NCI-H2107 treated with DMSO at 0.1 percent for 48 hours (cell line): Measurements from ENCODE around the gene ACTR8.
A peak's percentile ranks its signal among the peaks of the same experiment; 100 is the strongest.

Source experiments
- DNase-seq: peaks from one replicate; lab custom pipeline; 2025; ENCODE audit not compliant: unreplicated experiment; lab: John Stamatoyannopoulos, UW

Gene ACTR8

DNA sequence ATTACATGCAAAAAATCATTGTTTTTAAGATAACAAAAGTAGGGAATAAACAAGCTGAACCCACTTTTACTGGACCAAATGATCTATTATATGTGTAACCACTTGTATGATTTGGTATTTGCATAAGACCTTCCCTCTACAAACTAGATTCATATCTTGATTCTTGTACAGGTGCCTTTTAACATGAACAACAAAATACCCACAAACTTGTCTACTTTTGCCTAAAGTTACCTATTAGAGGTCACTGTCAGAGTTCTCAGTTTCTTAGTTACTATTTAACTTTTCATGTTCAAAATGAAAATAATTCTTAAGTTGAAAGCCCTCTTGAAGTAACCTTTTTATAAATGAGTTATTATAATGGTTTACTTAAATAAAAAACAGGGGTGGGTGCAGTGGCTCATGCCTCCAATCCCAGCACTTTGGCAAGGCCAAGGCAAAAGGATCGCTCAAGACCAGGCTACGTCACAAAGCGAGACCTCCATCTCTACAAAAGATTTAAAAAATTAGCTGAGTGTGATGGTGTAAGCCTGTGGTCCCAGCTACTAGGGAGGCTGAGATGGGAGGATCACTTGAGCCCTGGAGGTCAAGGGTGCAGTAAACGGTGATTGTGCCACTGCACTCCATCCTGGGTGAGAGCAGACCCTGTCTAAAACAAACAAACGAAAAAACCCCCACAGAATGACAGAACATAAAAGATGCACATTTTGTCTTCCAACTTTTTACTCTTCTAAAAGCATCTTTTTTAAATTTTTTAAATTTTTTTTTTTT lies 16.0 kb downstream of the ACTR8 start:
- DNase-seq, result no peak

DNA sequence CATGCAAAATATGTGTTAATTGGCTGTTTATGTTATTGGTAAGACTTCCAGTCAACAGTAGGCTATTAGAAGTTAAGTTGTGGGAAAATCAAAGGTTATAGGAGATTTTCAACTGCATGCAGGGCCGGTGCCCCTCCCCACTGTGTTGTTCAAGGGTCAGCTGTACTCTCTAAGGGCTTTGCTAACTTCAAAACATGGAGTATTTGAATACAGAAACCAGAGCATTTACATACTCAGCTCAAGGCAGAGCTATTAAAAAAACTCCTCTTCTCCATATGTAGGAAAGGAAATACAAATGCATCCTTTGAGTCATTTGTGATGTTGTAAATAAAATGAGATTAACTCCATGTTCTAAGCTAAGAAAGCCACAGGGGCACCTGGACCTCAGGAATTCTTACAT lies 18.8 kb downstream of the ACTR8 start:
- no peak for DNase-seq

DNA sequence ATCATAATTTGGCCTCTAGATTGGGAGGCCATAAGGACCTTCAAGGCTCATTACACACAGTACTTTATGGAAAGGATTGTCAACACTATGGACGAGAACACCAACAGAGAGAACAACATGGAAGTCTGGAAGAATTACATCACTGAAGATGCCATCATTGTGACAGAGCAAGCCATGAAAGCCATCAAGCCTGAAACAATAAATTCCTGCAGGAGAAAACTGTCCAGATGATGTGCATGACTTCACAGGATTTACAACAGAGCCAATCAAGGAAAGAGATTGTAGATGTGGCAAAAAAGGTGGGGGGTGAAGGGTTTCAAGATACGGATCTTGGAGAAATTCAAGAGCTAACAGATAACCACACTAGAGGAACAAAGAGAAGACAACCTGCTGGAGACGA lies 19.7 kb downstream of the ACTR8 start:
- no peak for DNase-seq

- no peak for DNase-seq
Measured at GRCh38 chr3:53860196-53860595, 21.8 kb downstream of the ACTR8 start.

DNA sequence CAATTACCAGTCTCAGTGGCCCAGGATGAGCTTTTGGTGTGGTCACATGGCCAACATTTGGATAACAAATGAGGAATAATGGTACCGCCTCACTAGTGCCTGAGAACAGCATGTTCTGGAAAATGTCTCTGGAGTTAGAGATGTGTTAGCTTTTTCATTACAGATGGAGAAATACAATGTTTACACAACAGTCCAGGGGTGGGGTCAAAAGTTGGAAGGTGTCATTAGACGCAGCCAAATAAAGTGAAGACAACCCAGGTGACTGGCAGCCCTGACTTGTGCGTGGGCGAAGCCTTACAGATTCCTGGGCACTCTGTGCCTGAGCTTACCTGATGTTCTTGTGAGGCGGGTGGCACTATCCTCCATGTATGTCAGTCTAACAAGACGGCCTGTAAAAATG lies 22.8 kb downstream of the ACTR8 start:
- DNase-seq, result no peak

- DNase-seq, result no peak
Measured at GRCh38 chr3:53858096-53858741, 23.7 kb downstream of the ACTR8 start.

DNA sequence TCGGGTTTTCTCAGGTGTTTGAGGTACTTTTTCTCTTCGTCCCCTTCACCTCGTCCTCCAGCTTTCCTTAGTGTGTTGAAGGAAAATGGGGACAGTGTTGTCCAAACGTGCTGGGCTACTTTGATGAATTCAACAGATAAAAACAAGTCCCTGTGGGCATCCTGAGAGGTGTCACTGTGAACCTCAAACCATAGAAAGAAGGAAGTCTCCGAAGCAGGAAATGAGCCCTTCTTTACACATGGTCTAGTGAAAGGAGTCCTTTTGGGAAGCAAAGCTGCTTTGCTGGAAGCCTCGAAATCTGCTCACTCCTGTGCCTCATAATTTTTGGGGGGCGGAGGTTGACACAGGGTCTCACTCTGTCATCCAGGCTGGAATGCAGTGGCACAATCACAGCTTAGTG lies 25.0 kb downstream of the ACTR8 start:
- DNase-seq, result no peak

- DNase-seq, result no peak
Measured at GRCh38 chr3:53850895-53851294, 31.1 kb downstream of the ACTR8 start.

DNA sequence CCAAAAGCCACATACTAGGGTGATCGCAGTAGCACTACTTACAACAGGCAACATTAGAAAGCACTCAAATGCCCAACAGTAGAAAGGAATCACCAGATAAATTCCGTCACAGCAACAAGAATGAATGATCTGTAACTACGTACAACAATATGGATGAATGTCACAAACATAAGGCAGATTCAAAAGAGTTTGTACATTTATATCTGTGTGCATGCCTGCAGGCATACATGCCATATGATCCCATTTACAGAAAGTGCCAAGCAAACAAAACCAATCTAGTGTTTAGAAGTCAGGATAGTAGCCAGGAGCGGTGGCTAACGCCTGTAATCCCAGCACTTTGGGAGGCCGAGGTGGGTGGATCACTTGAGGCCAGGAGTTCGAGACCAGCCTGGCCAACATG lies 32.0 kb downstream of the ACTR8 start:
- DNase-seq, result no peak

GRCh38 chr3:53846851-53847155 lies 35.1 kb downstream of the ACTR8 start:
- no peak for DNase-seq

GRCh38 chr3:53846134-53846850 lies 35.7 kb downstream of the ACTR8 start, which contains the start of the genes CHDH and IL17RB:
TSS of gene CHDH (minus strand) at chr3:53846419. CDS start at chr3:53824008, 22,411 bp downstream.
TSS of gene IL17RB (plus strand) at chr3:53846568. CDS start at chr3:53846589, 21 bp downstream.
- no peak for DNase-seq

DNA sequence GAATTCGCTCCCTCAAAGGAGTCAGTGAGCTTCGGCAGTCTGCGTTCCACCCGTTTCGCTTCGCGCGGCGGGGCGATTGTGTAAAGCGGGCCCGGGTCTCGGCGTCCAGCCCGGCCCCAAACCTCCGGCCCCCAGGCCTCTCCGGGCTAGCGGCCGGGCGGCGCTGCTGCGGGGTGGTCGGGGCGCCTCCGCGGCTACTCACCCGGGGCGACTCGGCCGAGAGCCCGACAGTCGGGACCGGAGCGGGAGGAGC lies 36.1 kb downstream of the ACTR8 start:
- no peak for DNase-seq

DNA sequence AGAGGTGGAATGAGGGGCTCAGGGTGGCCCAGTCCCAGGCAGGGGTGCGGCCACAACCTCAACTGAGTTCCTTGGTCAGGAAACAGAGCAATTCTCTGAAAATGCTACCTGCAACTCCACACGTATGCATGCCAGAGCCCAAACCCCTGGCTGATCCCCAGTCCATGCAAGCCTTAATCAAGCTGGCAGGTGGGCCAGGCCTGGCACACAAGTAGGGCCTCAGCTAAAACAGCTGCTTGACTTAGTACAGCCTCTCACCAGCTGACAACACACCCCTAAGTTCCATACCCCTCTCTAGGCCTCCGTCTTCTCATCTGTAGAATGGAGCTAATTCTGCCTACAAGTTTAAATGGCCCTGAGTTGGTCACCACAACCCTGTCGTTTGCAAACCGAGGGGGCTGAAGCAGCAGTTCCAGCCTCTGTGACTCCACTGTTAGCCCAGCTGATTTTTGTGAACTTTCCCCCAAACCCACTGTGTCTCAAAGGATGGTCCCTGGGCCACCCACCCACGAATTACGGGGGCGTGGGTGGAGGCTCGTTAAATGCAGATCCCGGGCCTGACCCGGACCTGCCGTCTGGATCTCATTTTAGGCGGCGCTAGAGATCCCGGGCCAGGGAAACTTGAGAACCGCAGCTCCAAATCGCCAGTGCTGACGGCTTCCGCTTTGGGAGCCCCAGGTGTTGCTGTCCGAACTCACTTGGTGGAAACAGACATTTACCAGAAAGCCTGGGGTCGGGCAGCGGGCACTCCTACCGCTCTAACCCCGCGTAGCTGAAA lies 36.7 kb downstream of the ACTR8 start:
- no peak for DNase-seq

- DNase-seq, result no peak
Measured at GRCh38 chr3:53844262-53845102, 37.5 kb downstream of the ACTR8 start.

DNA sequence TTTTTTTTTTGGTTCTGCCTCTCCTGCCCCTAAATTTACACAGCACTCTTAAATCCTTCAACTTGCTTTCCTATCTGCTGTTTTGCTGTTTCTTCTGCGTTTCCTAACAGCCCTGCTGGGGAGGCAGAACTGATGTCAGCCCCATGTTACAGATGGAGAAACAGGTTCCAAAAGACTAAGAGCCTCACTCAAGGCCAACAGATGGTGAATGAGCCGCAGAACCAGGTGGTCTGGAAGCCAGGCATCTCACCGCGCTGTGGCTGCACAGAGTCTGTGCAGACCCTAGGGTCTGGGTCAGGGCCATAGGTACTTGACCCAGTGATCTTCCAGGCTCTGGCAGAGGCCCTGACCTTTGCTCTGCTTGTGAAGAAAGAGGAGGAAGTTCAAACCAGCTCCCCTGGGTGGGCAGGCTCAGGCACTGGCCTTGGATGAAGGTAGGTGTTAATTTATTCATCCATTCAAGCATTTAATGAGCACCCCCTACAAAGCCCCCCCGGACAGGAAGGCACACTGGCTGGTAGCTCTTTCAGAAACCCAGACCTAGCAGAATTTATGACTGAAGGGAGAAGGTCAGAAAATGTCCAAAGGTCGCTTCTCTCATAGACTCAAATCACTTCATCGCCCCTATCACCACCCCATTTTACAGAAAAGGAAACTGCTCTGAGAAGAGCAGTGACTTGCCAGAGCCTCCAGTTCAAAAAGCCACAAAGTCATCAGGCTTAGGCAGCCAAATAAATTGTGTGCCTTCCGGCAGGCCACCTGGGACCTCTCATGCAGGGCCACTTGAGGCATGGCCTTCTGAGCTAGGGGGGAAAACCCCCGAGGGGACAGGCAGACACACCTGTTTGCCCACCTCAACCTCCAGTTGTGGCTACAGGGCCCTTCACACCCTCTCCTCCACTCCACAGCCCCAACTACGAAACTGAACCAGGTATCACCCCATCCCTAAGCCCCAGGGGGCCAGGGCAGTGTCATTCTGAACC lies 38.5 kb downstream of the ACTR8 start:
- DNase-seq, result no peak

DNA sequence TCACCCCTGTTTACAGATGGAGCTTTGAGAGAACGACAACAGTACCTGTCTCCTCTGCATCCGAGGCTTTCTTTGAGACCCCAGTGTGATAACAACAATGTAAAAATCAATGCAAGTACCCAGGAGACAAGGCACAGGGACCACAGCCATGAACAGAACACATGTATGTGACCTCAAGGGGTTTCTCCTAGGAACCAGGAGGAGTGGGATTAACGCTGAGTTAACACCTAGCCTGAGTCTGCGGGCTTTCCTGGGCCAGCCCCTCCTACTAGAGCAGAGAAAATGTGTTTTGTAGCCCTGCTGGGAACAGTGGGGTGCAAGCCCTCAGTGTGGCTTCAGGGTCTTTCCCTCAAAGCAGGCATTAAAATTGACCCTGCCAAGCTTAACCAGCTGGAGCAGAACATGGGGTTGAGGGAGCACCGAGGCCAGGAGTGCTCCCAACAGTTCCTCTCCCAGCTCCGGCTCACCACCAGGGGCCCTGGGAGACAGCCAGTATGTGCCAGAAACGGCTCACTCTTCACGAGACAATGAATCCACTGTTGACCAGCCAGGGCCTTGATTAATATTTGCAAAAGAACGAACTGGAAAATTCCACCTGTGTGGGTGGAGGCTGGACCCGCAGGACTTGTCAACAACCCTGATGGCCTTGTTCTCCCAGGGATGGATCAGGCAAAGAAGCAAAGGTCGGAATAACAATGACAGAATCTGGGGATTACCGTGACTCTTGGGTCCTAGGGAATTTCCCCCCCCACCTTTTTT lies 39.3 kb downstream of the ACTR8 start:
- peak; percentile 24 for DNase-seq

DNA sequence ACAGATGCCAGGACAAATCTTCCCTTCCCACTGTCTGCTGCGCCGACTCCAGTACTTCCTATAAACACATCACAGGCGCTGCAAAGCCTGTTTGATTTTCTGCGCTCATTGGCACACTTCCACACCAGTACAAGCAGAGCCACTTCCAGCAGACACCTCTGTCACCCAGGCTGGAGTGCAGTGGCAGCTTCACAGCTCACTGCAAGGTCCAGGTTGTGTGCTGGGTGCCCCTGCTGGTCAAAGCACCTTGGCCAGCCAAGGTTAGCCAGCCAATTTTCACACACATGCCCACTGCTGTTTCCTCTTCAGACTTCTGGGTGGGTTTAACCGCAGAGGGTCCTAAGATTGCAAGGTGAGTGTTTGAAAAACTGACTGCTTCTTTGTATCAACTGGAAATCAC lies 40.7 kb downstream of the ACTR8 start:
- DNase-seq, result no peak

- no peak for DNase-seq
Measured at GRCh38 chr3:53837331-53837730, 44.6 kb downstream of the ACTR8 start.
